Vagina (tissue), 2 donors: ENCODE measurements around the gene SEMA3D. TPM values are rescaled to one million over a fixed set of nuclear protein-coding genes. Genes with fewer than 3 reads are reported as not detected.

ENCODE experiments used
- DNase-seq, 2 donors: peaks; one replicate each; pipeline ENCODE4 v3.0.0-alpha.2; 2017; ENCODE audit errors: extremely low spot score in 2 of 2
- H3K27ac ChIP-seq: fragments of 200-600 bp; sonication (generic); one replicate; pipeline ENCODE4 v1.5.1; 2019
- H3K27me3 ChIP-seq: fragments of 200-600 bp; sonication (generic); one replicate; pipeline ENCODE4 v1.5.1; 2019
- H3K36me3 ChIP-seq, 2 donors: fragments of 200-600 bp; sonication (generic); one replicate each; pipeline ENCODE4 v1.5.1; 2017 to 2019
- H3K4me1 ChIP-seq: fragments of 200-600 bp; sonication (generic); one replicate; pipeline ENCODE4 v1.5.1; 2019
- H3K4me3 ChIP-seq, 2 donors: fragments of 200-600 bp; sonication (generic); 1 replicate in 1 of 2; 2 replicates in 1 of 2; pipeline ENCODE4 v1.5.1; 2016 to 2019
- H3K9me3 ChIP-seq: fragments of 200-600 bp; sonication (generic); one replicate; pipeline ENCODE4 v1.5.1; 2019
- POLR2A ChIP-seq, 2 donors: fragments of 450-650 bp; IDR thresholded peaks; one replicate each; pipeline ENCODE4 v1.6.1; 2017; ENCODE audit warnings: antibody characterized with exemption in 2 of 2, mild to moderate bottlenecking in 2 of 2, moderate library complexity in 2 of 2
- POLR2AphosphoS5 ChIP-seq, 2 donors: sonication (generic); formaldehyde crosslinking; IDR thresholded peaks; one replicate each; pipeline ENCODE4 v1.9.0; 2017; ENCODE audit warnings: antibody characterized with exemption in 2 of 2, mild to moderate bottlenecking in 2 of 2, low read depth in 1 of 2; ENCODE audit not compliant: insufficient read depth in 1 of 2
- intact Hi-C: fragments of 100-400 bp; cut with DNase I; formaldehyde crosslinking; loops from one replicate; pipeline ENCODE4 v1.15.1; 2023
- total RNA-seq: library from RNA; depleted of rRNA; stranded (reverse); fragments of >200 nt; gene quantifications from one replicate; pipeline ENCODE4 v1.2.3, GENCODE V29; 2016
- TF ChIP-seq, protein P1 (sequence below), 3 experiments: fragments of 450-650 bp in 2 of 3; fragments of 200-600 bp in 1 of 3; sonication (generic) in 1 of 3; IDR thresholded peaks; one replicate each; pipeline ENCODE4 v1.5.1; 2017 to 2019; ENCODE audit warnings: antibody characterized with exemption in 3 of 3, mild to moderate bottlenecking in 2 of 3, moderate library complexity in 2 of 3

The SEMA3D gene
- total RNA-seq, 1 donor from 2014 or later, result 2.2 TPM

GRCh38 chr7:84948634-84949033, 238.2 kb downstream of the SEMA3D start:
- no peak for DNase-seq
- Histone ChIP-seq H3K9me3 (no peaks in the 10 kb centered on the region), H3K4me3 (no peak overlapping the region), H3K27ac (no peak overlapping the region), H3K27me3 (no peaks in the 10 kb centered on the region), H3K36me3 (no peaks in the 10 kb centered on the region), H3K4me1 (no peaks in the 10 kb centered on the region)
- no peak for TF ChIP-seq POLR2A (IDR thresholded peaks at IDR 0.05)
- TF ChIP-seq, protein P1, sequence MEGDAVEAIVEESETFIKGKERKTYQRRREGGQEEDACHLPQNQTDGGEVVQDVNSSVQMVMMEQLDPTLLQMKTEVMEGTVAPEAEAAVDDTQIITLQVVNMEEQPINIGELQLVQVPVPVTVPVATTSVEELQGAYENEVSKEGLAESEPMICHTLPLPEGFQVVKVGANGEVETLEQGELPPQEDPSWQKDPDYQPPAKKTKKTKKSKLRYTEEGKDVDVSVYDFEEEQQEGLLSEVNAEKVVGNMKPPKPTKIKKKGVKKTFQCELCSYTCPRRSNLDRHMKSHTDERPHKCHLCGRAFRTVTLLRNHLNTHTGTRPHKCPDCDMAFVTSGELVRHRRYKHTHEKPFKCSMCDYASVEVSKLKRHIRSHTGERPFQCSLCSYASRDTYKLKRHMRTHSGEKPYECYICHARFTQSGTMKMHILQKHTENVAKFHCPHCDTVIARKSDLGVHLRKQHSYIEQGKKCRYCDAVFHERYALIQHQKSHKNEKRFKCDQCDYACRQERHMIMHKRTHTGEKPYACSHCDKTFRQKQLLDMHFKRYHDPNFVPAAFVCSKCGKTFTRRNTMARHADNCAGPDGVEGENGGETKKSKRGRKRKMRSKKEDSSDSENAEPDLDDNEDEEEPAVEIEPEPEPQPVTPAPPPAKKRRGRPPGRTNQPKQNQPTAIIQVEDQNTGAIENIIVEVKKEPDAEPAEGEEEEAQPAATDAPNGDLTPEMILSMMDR (IDR thresholded peaks at IDR 0.05), result no peak
- no peak for TF ChIP-seq POLR2AphosphoS5 (IDR thresholded peaks at IDR 0.05; ENCODE audit: insufficient read depth in 1 of 2, low read depth in 1 of 2)
- intact Hi-C loops, result no loop called here

DNA sequence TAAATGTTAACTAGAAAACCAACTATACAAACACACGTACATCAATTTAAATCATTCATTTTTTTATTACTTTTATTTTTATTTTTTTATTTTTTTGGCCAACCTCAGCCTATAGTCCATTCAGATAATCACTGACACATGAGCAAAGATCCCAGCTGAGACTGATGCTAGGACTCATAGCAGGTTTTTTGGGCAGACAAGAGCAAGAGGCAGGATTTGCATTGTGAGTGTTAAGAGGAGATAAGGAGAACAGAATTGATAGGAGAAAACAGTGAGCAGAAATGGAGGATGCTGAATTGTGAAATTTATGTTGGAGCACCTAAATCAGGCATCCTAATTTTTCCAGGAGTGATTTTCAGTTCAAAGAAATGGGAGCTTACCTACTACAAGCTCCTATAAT, 240.3 kb downstream of the SEMA3D start:
- Histone ChIP-seq H3K4me3 (no peak overlapping the region), H3K4me1 (no peaks in the 10 kb centered on the region), H3K36me3 (no peaks in the 10 kb centered on the region), H3K27me3 (no peaks in the 10 kb centered on the region), H3K27ac (no peak overlapping the region), H3K9me3 (no peaks in the 10 kb centered on the region)
- TF ChIP-seq, protein P1 (IDR thresholded peaks at IDR 0.05), result no peak
- TF ChIP-seq POLR2A (IDR thresholded peaks at IDR 0.05) (no peak), POLR2AphosphoS5 (IDR thresholded peaks at IDR 0.05; ENCODE audit: insufficient read depth in 1 of 2, low read depth in 1 of 2) (no peak)
- DNase-seq, result no peak
- intact Hi-C loops, result no loop called here
